GM19023 (cell line): ENCODE data around the gene CRIP1.

Experiments used
- ATAC-seq: cut with Tn5 transposase; IDR thresholded peaks from one replicate; pipeline ENCODE4 v1.9.1; 2021; ENCODE audit warnings: mild to moderate bottlenecking, moderate library complexity; ENCODE audit not compliant: unreplicated experiment

Gene CRIP1

GRCh38 chr14:105492031-105492970, 5.6 kb downstream of the CRIP1 start:
- ATAC-seq, result no peak

DNA sequence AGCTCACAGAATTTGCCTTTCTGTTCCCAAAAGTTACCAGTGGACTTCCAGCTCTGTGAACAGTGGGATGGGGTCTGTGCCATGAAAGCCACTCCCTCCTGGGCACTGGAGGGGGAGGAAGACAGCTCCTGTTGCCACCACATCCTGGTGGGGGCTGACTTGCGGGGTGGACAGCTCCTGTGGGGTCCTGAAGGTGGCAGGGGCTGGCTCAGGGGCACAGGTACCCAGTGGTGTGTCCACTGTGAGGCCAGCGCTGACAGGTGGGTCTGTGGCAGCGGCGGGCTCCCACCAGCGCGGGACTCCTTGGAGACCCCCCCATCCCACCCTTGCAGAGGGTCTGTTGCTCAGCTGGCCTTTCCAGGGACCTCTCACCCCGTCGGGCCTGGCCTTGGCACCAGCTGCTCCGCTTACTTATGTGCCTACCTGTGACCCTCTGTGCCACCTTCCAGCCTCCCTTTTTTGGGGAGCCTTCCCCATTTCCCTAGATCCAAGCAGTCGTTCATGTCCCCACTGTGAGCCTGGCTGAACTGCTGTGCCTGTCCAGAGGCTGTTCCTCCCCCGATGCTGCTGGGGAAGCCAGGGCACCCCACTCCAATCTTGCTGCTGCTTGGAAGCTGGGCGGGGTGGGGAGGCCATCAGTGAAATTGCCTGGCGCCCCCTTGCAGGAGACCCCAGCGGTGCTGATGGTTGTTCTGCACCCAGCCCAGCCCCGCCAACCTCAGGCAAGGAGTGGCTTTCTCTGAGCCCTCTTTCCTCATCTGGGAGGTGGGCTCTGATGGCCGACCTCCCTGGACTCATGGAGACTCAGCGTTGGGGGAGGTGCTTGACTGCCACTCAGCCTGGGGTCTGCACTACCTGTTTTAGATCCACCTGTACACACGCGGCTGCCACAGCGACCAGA, 6.5 kb downstream of the CRIP1 start:
- ATAC-seq, result no peak

- ATAC-seq, result no peak
Observed at GRCh38 chr14:105493921-105494605, 7.4 kb downstream of the CRIP1 start.

- ATAC-seq, result no peak
Observed at GRCh38 chr14:105494606-105494929, 7.9 kb downstream of the CRIP1 start.

GRCh38 chr14:105495101-105495989, 8.7 kb downstream of the CRIP1 start:
- no peak for ATAC-seq

GRCh38 chr14:105495990-105496830, 9.5 kb downstream of the CRIP1 start:
- ATAC-seq, result no peak

GRCh38 chr14:105496831-105497591, 10.3 kb downstream of the CRIP1 start:
- ATAC-seq, result no peak

DNA sequence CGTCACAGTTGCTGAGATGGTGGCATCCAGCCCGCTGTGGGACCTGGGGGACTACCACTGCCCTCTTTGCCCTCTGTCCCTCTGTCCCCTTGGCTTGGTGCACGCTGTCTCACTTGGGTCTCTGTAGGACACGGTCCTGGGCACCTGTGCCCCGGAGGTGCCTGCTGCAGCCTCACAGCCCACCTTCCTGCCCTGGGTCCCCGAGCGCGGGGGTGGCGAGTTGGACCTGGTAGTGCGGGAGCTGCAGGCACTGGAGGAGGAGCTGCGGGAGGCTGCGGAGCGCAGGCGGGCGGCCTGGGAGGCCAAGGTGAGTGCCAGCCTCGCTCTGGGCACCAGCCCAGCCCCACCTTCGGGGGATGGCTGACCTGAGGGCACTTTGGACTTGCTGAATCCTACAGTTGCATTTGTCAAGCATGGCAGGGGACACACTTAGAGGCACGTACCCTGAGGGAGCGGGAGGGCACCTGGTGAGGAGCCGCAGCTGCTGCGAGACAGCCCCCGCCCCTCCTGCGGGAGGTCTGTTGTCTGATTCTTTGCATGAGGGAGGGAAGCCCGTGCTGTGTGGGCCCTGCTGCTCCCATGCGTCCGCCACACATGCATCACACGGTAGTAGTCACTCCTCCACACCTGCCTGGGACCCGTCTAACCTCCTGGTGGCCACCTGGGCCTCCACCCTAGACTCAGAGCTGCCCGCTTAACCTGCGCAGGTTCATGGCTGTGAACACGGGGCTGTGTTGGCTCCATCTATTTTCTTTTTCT, 11.2 kb downstream of the CRIP1 start:
- ATAC-seq, result no peak

GRCh38 chr14:105498430-105499255, 12.0 kb downstream of the CRIP1 start:
- ATAC-seq, result no peak

DNA sequence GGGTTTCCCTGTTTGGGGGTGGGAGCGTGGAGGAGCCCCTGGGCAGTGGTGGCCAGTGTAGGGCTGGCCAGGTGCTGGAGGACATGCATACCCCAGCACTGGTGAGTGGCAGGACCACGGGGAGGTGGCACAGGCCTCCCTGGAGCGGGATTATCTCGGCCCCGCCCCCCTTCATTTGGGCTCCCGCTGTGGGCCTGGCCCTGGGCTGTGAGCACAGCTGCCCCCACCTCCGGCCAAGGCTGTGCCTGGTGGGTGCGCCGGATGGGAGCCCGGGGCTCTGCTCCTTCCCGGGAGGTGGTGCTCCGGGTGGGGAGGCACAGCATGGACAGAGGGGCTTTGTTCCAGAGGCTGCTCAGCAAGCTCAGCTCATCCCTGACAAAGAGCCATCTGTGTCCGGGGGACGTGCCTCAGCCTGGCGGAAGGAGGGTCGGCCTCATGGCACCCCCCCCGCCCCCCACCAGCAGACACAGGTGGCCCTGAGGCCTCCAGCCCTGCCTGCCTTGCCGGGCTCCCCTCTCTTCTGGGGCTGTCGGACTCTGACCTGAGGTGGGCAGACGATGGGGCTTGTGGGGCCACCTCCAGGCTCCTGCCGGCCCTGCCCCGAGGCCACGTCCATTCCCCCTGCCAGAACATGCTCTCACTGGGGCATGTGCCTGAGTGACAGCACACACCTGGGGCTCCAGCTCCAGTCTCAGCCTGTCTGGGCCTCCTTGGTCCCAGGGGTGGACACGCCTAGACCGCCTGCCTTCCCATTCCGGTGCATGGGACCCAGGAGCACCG, 12.8 kb downstream of the CRIP1 start:
- no peak for ATAC-seq

GRCh38 chr14:105500036-105500725, 13.5 kb downstream of the CRIP1 start:
- no peak for ATAC-seq

- no peak for ATAC-seq
Observed at GRCh38 chr14:105500726-105501101, 14.0 kb downstream of the CRIP1 start.

DNA sequence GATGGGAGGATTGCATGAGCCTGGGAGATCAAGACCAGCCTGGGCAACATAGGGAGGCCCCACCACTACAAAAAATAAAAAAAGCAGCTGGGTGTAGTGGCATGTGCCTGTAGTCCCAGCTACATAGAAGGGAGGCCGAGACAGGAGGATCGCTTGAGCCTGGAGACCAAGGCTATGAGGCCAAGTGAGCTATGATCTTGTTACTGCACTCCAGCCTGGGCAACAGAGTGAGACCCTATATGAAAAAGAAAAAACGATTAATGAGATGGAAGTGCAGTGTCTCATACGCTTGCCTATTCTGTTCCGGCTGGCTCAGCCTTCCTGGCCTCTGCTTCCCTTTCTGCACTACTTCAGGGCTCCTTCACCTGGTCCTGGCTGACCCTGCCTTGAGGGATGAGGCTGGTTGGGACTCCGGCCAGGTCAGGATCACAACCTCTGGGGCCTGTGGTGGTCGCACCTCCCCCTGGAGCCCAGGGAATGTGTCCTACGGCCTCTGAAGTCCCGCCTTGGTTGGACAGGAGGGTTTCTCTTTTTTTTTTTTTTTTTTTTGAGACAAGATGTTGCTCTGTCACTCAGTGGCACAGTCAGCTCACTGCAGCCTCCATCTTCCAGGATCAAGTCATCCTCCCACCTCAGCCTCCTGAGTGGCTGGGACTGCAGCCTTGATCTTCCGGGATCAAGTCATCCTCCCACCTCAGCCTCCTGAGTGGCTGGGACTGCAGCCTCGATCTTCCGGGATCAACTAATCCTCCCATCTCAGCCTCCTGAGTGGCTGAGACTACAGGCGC, 15.0 kb downstream of the CRIP1 start:
- no peak for ATAC-seq

DNA sequence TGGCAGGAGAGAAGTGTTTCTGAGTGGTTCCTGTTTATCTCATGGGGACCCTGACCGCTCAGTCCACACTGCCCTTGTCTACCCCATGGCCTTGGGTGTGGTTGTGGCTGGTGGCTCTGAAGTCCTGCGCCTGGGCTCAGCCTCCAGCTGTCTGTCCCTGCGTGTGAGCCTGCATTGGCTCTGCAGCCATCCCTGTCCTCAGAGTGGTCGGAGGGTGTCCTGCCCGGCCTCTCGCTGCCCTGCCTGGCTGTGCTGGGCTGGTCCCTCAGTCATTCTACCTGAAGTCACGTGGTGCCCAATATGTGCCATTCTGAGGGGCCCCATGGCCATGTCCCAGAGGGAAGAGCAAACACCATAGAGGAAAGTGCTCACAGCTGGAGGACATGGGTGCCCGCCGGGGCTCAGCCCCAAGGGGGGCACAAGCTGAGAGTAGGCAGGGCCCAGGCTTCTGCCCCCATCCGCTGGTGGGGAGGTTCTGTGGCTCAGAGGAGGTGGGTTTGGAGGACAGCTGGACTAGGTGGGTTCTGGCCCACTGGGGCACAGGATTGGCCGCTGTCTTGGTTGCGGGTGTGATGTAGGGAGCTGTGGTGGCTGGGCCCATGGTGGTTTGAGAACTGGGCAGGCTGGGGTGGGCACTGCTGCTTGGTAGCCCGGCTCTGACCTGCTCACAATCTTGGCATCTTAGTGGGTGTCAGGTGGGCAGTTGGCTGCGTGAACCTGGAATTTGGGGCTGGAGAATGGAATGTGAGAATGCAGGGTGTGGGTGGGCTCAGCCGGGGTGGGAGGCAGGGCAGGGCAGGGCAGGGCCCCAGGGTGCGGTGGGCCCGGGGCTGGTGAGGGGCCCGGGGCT, 16.0 kb downstream of the CRIP1 start:
- no peak for ATAC-seq
